K562 (cell line): Measurements from ENCODE around the gene MBOAT1.
A peak's percentile ranks its signal among the peaks of the same experiment; 100 is the strongest.

Experiments used
- CEBPB ChIP-seq: fragments of 450-650 bp; IDR thresholded peaks from 2 replicates; pipeline ENCODE4 v1.6.1; 2016; ENCODE audit warnings: missing genetic modification characterization, missing compliant biosample characterization
- FOXK2 ChIP-seq, 2 experiments: fragments of 450-650 bp; IDR thresholded peaks in 1 of 2; conservative IDR thresholded peaks in 1 of 2; 2 replicates each; pipeline ENCODE4 v1.6.1; 2016; ENCODE audit warnings: low read depth in 2 of 2, mild to moderate bottlenecking in 1 of 2
- GABPA ChIP-seq: fragments of 200-800 bp; sonication (Bioruptor generic); conservative IDR thresholded peaks from 2 replicates; pipeline ENCODE4 v1.6.1; 2016; ENCODE audit warnings: low read depth, missing genetic modification characterization, missing compliant biosample characterization
- NFE2 ChIP-seq: IDR thresholded peaks from 2 replicates; pipeline ENCODE4 v1.6.1; 2014; ENCODE audit warnings: antibody characterized with exemption, low read depth
- TARDBP ChIP-seq: fragments of 450-650 bp; IDR thresholded peaks from 2 replicates; pipeline ENCODE4 v1.6.1; 2016
- XRCC4 ChIP-seq: IDR thresholded peaks from one replicate; pipeline ENCODE4 v1.6.1; 2011; ENCODE audit not compliant: insufficient read depth, insufficient read length; ENCODE audit errors: extremely low read depth
- TF ChIP-seq, protein P1 (sequence below): IDR thresholded peaks from 2 replicates; pipeline ENCODE4 v1.6.1; 2016; ENCODE audit warnings: missing genetic modification characterization, missing compliant biosample characterization
- TF ChIP-seq, protein P2 (sequence below), 3 experiments: IDR thresholded peaks in 2 of 3; conservative IDR thresholded peaks in 1 of 3; 2 replicates each; pipeline ENCODE4 v1.5.1; 2011 to 2012; ENCODE audit warnings: low read length in 3 of 3, mild to moderate bottlenecking in 3 of 3, control low read depth in 2 of 3, improper control_type of control experiment in 1 of 3, inconsistent platforms in 1 of 3, low read depth in 1 of 3, mixed read lengths in 1 of 3, moderate library complexity in 1 of 3; ENCODE audit not compliant: insufficient read depth in 2 of 3

DNA sequence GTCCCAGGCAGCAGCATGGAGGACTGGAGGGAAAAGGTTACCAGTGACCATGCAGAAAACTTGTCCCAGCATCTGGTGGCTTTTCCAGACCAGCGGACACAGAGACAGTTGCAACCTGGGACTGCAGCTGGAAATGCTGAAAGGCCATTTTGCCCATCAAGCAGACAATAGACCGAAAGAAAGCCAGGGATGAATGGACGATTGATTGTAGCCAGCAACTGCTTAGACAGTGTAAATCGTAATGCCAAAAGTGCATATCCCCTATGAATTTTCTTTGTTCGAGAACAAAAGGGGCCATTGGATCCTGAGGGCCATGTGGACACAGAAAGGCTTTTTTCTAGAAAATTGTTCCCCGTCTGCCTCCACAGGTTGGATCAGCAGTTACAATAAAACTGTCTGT lies 115.7 kb downstream of the MBOAT1 start:
- TF ChIP-seq, protein P1, sequence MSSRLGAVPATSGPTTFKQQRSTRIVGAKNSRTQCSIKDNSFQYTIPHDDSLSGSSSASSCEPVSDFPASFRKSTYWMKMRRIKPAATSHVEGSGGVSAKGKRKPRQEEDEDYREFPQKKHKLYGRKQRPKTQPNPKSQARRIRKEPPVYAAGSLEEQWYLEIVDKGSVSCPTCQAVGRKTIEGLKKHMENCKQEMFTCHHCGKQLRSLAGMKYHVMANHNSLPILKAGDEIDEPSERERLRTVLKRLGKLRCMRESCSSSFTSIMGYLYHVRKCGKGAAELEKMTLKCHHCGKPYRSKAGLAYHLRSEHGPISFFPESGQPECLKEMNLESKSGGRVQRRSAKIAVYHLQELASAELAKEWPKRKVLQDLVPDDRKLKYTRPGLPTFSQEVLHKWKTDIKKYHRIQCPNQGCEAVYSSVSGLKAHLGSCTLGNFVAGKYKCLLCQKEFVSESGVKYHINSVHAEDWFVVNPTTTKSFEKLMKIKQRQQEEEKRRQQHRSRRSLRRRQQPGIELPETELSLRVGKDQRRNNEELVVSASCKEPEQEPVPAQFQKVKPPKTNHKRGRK = no peak
- no peak for TF ChIP-seq CEBPB (tag)
- no peak for TF ChIP-seq NFE2
- no peak for TF ChIP-seq XRCC4
- TF ChIP-seq FOXK2 (conservative IDR thresholded peaks at IDR 0.05 in 1 of 2, IDR thresholded peaks at IDR 0.05 in 1 of 2; ENCODE audit: low read depth in 2 of 2) = no peak
- no peak for TF ChIP-seq TARDBP
- TF ChIP-seq, protein P2, sequence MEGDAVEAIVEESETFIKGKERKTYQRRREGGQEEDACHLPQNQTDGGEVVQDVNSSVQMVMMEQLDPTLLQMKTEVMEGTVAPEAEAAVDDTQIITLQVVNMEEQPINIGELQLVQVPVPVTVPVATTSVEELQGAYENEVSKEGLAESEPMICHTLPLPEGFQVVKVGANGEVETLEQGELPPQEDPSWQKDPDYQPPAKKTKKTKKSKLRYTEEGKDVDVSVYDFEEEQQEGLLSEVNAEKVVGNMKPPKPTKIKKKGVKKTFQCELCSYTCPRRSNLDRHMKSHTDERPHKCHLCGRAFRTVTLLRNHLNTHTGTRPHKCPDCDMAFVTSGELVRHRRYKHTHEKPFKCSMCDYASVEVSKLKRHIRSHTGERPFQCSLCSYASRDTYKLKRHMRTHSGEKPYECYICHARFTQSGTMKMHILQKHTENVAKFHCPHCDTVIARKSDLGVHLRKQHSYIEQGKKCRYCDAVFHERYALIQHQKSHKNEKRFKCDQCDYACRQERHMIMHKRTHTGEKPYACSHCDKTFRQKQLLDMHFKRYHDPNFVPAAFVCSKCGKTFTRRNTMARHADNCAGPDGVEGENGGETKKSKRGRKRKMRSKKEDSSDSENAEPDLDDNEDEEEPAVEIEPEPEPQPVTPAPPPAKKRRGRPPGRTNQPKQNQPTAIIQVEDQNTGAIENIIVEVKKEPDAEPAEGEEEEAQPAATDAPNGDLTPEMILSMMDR (IDR thresholded peaks at IDR 0.05 in 2 of 3, conservative IDR thresholded peaks at IDR 0.05 in 1 of 3; ENCODE audit: insufficient read depth in 2 of 3, low read depth in 1 of 3, low read length in 3 of 3) = 0 out of 6 replicates have a peak, but pooled peaks of 1 of the 3 experiments have one; percentile 9
- TF ChIP-seq GABPA = no peak
